Measurements from ENCODE around the gene RNH1.
A peak's percentile ranks its signal among the peaks of the same experiment; 100 is the strongest.

RNH1 gene

DNA sequence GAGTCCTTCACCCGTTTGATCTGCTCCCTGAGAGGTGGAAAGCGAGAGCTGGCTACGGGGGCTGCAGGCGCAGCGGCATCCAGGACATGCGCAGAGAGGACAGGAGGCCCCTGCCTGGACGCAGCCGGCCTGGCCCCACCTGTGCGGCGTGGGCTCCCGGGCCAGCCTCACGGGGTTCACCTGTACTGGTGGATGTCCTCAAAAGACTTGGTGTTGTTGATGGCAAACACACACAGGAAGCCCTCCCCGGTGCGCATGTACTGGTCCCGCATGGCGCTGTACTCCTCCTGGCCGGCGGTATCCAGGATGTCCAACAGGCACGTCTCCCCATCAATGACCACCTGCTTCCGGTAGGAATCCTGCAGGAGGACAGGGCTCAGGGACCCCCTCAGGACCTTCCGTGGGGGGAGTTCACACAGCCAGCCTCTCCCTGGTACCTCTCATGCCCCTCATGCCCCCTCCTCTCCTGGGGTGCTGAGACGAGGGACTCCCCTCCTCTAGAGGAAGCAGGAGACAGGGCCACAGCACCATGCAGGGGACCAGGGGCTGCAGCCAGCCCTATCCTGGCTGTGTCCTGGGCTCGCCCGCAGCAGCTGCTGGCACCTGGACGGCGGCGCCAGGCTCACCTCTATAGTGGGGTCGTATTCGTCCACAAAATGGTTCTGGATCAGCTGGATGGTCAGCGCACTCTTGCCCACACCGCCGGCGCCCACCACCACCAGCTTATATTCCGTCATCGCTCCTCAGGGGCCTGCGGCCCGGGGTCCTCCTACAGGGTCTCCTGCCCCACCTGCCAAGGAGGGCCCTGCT lies 26.7 kb upstream of the RNH1 start:
- in situ Hi-C loops (cut with HindIII; ENCODE audit: low sequenced_read_pairs), result no loop called here
- no peak for DNase-seq (ENCODE audit: low read depth)
- H3K4me3 ChIP-seq (ENCODE audit: low read depth, low read length), result peak overlapping the region; percentile 79
- TF ChIP-seq, protein P1, sequence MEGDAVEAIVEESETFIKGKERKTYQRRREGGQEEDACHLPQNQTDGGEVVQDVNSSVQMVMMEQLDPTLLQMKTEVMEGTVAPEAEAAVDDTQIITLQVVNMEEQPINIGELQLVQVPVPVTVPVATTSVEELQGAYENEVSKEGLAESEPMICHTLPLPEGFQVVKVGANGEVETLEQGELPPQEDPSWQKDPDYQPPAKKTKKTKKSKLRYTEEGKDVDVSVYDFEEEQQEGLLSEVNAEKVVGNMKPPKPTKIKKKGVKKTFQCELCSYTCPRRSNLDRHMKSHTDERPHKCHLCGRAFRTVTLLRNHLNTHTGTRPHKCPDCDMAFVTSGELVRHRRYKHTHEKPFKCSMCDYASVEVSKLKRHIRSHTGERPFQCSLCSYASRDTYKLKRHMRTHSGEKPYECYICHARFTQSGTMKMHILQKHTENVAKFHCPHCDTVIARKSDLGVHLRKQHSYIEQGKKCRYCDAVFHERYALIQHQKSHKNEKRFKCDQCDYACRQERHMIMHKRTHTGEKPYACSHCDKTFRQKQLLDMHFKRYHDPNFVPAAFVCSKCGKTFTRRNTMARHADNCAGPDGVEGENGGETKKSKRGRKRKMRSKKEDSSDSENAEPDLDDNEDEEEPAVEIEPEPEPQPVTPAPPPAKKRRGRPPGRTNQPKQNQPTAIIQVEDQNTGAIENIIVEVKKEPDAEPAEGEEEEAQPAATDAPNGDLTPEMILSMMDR (IDR thresholded peaks at IDR 0.05; ENCODE audit: low read depth, low read length, missing control alignments), result no peak

DNA sequence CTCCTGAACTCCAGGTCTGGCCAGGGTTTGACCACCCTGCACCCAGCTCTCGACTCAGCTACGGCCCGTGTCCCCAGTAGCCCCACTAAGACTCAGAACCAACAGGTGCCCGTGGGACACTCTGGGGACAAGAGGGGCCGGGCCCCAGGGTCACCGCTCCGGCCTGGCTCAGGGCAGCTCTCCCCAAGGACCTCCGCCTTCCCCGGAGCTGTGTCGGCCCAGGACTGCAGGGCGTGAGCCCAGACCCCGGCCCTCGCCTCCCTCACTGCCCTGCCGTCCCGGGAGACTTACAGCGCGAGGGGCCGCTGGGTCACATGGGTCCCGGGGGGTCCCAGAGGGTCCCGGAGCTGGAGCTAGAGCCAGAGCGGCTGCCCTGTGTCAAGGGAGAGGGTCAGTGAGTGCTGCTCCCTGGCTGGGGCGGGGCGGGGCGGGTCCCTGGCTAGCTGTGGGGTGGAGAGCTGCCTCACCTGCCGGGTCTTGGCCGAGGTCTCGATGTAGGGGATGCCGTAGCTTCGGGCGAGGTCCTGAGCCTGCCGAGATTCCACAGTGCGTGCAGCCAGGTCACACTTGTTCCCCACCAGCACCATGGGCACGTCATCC lies 26.0 kb upstream of the RNH1 start:
- in situ Hi-C loops (cut with HindIII; ENCODE audit: low sequenced_read_pairs), result no loop called here
- DNase-seq (ENCODE audit: low read depth), result no peak
- TF ChIP-seq, protein P1 (IDR thresholded peaks at IDR 0.05; ENCODE audit: low read depth, low read length, missing control alignments), result no peak
- no peak overlapping the region for H3K4me3 ChIP-seq (ENCODE audit: low read depth, low read length)

DNA sequence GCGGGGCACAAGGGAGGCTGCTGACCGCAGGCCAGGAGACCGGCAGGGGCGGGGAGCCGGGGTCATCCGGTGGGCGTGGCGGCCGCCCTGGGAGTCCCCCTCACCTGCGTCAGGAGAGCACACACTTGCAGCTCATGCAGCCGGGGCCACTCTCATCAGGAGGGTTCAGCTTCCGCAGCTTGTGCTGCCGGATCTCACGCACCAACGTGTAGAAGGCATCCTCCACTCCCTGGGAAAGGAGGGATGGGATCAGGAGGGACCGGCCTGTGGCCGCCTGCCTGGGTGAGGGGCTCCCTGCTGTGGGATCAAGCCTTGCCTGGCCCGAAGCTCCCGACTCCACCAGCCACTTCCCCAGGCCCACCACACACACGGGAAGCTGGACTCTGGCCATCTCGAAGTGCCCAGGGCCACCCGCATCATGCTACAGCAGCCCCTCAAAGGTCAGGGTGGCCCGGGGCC lies 25.5 kb upstream of the RNH1 start:
- in situ Hi-C loops (cut with HindIII; ENCODE audit: low sequenced_read_pairs), result no loop called here
- no peak overlapping the region for H3K4me3 ChIP-seq (ENCODE audit: low read depth, low read length)
- no peak for DNase-seq (ENCODE audit: low read depth)
- TF ChIP-seq, protein P1 (IDR thresholded peaks at IDR 0.05; ENCODE audit: low read depth, low read length, missing control alignments), result no peak

DNA sequence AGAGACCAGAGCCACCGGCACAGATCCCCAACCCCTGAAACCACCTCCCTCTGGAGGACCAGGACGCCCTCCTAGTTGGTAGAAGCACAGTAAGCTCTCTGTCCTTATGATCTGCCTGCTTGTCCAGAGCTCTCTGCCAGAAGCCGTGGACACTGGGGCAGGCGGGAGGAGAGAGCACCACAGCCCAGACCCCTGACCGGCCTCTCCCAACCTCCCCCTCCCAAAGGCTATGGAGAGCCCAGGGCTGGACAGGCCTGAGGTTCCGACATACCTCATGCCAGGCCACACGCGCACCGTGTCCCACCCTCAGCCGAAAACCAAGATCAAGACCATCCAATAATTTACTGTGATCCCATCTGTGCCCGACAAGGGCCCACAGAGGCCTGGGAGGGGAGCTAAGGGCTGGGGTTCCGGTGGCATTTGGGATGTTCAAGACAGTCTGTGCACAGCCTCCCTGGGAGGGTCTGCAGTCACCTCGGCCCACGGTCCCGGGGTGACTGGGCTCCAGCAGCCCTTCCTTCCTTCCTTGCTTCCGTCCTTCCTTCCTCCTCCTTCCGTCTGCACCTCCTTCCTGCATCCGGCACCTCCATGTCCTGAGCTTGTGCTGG lies 25.0 kb upstream of the RNH1 start:
- H3K4me3 ChIP-seq (ENCODE audit: low read depth, low read length), result no peak overlapping the region
- in situ Hi-C loops (cut with HindIII; ENCODE audit: low sequenced_read_pairs), result no loop called here
- TF ChIP-seq, protein P1 (IDR thresholded peaks at IDR 0.05; ENCODE audit: low read depth, low read length, missing control alignments), result no peak
- DNase-seq (ENCODE audit: low read depth), result no peak

DNA sequence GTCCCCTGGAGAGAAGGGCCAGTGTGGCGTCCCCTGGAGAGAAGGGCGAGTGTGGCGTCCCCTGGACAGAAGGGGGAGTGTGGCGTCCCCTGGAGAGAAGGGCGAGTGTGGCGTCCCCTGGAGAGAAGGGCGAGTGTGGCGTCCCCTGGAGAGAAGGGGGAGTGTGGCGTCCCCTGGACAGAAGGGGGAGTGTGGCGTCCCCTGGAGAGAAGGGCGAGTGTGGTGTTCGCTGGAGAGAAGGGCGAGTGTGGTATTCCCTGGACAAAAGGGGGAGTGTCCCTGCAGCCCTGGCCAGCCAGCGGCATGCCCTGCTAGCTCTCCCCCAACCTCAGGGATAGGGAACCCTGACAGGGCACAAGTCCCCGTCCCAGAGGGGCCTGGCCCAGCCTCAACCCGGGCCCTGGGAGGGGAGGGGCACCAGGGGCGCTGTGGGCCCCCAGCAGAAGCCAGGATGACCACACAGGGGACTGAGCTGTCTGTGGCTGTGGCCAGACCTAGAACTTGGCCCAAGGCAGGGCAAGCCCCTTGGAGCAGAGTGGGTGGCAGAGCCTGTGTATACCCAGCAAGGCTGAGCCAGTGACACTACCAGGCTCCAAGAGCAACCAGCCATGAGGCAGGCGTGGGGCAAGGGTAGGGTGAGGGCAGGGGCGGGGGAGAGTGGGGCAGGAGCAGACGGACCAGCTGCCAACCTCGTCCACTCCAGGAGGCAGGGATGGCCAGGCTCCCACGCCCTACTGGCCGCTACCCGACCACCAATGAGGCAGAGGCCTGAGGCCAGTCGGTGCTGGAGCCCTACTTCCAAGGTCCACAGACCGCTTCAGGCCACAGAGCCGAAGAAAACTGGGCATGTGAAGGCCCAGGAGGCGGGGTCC lies 24.2 kb upstream of the RNH1 start:
- in situ Hi-C loops (cut with HindIII; ENCODE audit: low sequenced_read_pairs), result no loop called here
- no peak for DNase-seq (ENCODE audit: low read depth)
- H3K4me3 ChIP-seq (ENCODE audit: low read depth, low read length), result no peak overlapping the region
- TF ChIP-seq, protein P1 (IDR thresholded peaks at IDR 0.05; ENCODE audit: low read depth, low read length, missing control alignments), result no peak
